IPS-20b (cell line): ENCODE data around the gene UGT1A1.
"Not testable (repeated sequence)": the region's sequence is repeated elsewhere in the genome, so short reads cannot be mapped to it uniquely, and the experiment has no call there.

Experiments
- H3K27ac ChIP-seq: one replicate; pipeline ENCODE4 v1.5.1; 2013; ENCODE audit warnings: low read length
- H3K27me3 ChIP-seq: 2 replicates; pipeline ENCODE4 v1.6.1; 2013; ENCODE audit warnings: mild to moderate bottlenecking, low read length, inconsistent platforms; ENCODE audit not compliant: insufficient read depth
- H3K36me3 ChIP-seq: 2 replicates; pipeline ENCODE4 v1.6.1; 2013; ENCODE audit warnings: low read depth, mild to moderate bottlenecking, inconsistent platforms, low read length, moderate library complexity; ENCODE audit not compliant: insufficient read depth
- H3K4me1 ChIP-seq: 2 replicates; pipeline ENCODE4 v1.6.1; 2013; ENCODE audit warnings: mild to moderate bottlenecking, control low read depth, inconsistent platforms, low read length, moderate library complexity; ENCODE audit not compliant: insufficient read depth
- H3K4me3 ChIP-seq: 2 replicates; pipeline ENCODE4 v1.5.1; 2013; ENCODE audit warnings: mild to moderate bottlenecking, low read length, inconsistent platforms
- H3K9ac ChIP-seq: 2 replicates; pipeline ENCODE4 v1.6.1; 2013; ENCODE audit warnings: low read depth, mild to moderate bottlenecking, inconsistent platforms, low read length, moderate library complexity
- H3K9me3 ChIP-seq: 2 replicates; pipeline ENCODE4 v1.6.1; 2013; ENCODE audit warnings: mild to moderate bottlenecking, low read depth, low read length, inconsistent platforms; ENCODE audit not compliant: insufficient read depth

UGT1A1 gene

DNA sequence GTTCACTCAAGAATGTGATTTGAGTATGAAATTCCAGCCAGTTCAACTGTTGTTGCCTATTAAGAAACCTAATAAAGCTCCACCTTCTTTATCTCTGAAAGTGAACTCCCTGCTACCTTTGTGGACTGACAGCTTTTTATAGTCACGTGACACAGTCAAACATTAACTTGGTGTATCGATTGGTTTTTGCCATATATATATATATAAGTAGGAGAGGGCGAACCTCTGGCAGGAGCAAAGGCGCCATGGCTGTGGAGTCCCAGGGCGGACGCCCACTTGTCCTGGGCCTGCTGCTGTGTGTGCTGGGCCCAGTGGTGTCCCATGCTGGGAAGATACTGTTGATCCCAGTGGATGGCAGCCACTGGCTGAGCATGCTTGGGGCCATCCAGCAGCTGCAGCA lies at the start of gene UGT1A1:
Gene UGT1A1 (plus strand): TSS at position 228 of the 400 bp plus-strand sequence. CDS start 18 bp downstream, at position 246.
- no peak within 1 kb of the TSS for H3K27ac ChIP-seq
- no peaks in the 10 kb centered on the region for H3K36me3 ChIP-seq
- no peaks in the 10 kb centered on the region for H3K4me1 ChIP-seq
- H3K27me3 ChIP-seq: no peaks in the 10 kb centered on the region
- H3K4me3 ChIP-seq: no peak within 1 kb of the TSS
- H3K9ac ChIP-seq: no peak within 1 kb of the TSS
- H3K9me3 ChIP-seq: no peaks in the 10 kb centered on the region

DNA sequence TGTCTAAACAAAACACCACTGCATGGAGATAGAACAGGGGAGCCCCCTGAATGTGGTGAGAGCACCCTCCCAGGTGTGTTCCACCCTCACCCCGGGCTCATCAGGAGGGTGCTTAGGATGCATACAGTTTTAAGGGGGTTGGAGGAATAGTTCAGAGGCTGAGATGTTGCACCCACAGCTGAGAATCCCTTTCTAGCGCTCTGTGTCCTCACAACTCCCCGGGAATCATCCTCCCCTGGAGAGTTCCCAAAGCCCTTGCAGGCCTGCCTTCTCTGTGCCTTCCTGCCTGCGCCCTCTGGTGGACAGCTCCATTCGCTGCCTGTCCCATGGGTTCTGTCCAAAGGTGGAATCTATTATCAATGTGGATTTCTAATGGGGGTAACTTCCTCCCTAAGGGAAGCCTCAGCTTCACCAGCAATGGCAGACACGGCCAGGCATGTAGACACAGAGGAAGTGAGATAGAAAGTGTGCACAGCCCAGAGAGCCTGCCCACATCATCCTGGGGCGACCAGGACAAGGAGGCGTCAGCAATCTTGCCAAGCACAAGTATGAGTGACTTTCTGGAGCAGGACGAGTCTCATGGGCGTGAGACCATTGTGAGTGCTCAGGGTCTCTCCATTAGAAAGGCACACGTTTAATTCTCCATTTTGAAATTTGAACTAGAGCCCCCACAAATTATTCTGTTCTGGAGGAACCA lies 48.6 kb upstream of the UGT1A1 start:
- Histone ChIP-seq H3K4me1 (no peaks in the 10 kb centered on the region), H3K9me3 (no peaks in the 10 kb centered on the region), H3K9ac (no peak overlapping the region), H3K4me3 (no peak overlapping the region), H3K27ac (no peak overlapping the region), H3K36me3 (no peaks in the 10 kb centered on the region), H3K27me3 (no peaks in the 10 kb centered on the region)

DNA sequence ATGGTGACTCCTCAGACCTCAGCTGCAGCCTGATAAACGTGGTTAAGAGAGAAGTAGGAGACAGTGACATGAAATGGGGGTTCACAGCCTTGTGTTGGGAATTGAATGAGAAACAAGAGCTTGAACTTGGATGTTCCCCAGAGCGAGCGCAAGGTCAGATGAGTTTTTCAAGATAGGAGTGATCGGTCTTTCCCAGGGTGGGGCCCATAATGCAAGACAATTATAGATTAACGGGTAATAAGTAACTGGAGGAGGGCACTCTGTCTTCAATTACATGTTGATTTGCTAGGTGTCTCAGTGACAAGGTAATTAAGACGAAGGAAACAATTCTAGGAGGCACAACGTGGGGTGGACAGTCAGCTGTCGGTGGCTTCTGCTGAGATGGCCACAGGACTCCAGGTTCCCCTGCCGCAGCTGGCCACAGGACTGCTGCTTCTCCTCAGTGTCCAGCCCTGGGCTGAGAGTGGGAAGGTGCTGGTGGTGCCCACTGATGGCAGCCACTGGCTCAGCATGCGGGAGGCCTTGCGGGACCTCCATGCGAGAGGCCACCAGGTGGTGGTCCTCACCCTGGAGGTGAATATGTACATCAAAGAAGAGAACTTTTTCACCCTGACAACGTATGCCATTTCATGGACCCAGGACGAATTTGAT lies 47.3 kb upstream of the UGT1A1 start, which contains the start of gene UGT1A5:
Gene UGT1A5 (plus strand): TSS at position 297 of the 651 bp plus-strand sequence. CDS start 85 bp downstream, at position 382.
- no peaks in the 10 kb centered on the region for H3K9me3 ChIP-seq
- H3K9ac ChIP-seq: no peak within 1 kb of the TSS
- no peak within 1 kb of the TSS for H3K4me3 ChIP-seq
- H3K27me3 ChIP-seq: no peaks in the 10 kb centered on the region
- H3K27ac ChIP-seq: no peak within 1 kb of the TSS
- H3K4me1 ChIP-seq: no peaks in the 10 kb centered on the region
- no peaks in the 10 kb centered on the region for H3K36me3 ChIP-seq

DNA sequence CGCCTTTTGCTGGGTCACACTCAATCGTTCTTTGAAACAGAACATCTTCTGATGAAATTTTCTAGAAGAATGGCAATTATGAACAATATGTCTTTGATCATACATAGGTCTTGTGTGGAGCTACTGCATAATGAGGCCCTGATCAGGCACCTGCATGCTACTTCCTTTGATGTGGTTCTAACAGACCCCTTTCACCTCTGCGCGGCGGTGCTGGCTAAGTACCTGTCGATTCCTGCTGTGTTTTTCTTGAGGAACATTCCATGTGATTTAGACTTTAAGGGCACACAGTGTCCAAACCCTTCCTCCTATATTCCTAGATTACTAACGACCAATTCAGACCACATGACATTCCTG lies 46.8 kb upstream of the UGT1A1 start:
- Histone ChIP-seq H3K4me3 (no peak overlapping the region), H3K27ac (no peak overlapping the region), H3K9ac (no peak overlapping the region), H3K27me3 (no peaks in the 10 kb centered on the region), H3K4me1 (no peaks in the 10 kb centered on the region), H3K36me3 (no peaks in the 10 kb centered on the region), H3K9me3 (no peaks in the 10 kb centered on the region)

DNA sequence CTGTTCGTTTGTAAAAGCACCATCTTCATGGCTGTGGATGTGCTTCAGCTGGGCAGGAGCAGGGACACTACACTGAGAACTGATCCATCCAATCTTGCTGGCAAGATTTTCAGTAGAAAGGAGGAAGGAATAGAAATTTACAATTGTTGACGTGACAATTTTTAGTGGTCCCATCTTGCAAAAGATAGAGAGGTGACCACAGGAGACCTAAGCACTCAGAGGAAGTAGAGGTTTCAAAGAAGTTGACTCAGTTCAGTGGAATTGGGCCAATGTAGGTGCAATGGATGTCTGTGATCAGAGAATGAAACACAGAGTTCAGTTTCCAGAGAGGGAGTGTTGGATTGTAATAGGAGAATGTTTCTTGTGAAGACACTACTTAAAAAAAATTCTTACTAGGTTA lies 45.9 kb upstream of the UGT1A1 start:
- Histone ChIP-seq H3K9me3 (no peaks in the 10 kb centered on the region), H3K4me3 (no peak overlapping the region), H3K4me1 (no peaks in the 10 kb centered on the region), H3K27me3 (no peaks in the 10 kb centered on the region), H3K27ac (no peak overlapping the region), H3K36me3 (no peaks in the 10 kb centered on the region), H3K9ac (no peak overlapping the region)

DNA sequence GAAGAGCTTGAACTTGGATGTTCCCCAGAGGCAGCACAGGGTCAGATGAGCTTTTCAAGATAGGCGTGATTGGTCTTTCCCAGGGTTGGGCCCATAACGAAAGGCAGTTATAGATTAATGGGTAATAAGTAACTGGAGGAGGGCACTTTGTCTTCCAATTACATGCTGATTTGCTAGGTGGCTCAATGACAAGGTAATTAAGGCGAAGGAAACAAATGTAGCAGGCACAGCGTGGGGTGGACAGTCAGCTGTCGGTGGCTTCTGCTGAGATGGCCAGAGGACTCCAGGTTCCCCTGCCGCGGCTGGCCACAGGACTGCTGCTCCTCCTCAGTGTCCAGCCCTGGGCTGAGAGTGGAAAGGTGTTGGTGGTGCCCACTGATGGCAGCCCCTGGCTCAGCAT lies 41.5 kb upstream of the UGT1A1 start, which contains the start of gene UGT1A4:
Gene UGT1A4 (plus strand): TSS at position 185 of the 400 bp plus-strand sequence. CDS start 85 bp downstream, at position 270.
- Histone ChIP-seq H3K4me1 (no peaks in the 10 kb centered on the region), H3K9ac (no peak within 1 kb of the TSS), H3K27ac (no peak within 1 kb of the TSS), H3K27me3 (no peaks in the 10 kb centered on the region), H3K9me3 (no peaks in the 10 kb centered on the region), H3K36me3 (no peaks in the 10 kb centered on the region), H3K4me3 (no peak within 1 kb of the TSS)

DNA sequence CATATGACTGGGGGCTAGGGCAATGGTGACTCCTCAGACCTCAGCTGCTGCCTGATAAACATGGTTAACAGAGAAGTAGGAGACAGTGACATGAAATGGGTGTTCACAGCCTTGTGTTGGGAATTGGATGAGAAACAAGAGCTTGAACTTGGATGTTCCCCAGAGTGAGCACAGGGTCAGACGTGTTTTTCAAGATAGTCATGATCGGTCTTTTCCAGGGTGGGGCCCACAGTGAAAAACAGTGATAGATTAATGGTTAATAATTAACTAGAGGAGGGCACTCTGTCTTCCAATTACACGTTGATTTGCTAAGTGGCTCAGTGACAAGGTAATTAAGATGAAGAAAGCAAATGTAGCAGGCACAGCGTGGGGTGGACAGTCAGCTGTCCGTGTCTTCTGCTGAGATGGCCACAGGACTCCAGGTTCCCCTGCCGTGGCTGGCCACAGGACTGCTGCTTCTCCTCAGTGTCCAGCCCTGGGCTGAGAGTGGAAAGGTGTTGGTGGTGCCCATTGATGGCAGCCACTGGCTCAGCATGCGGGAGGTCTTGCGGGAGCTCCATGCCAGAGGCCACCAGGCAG lies 31.3 kb upstream of the UGT1A1 start, which contains the start of gene UGT1A3:
Gene UGT1A3 (plus strand): TSS at position 320 of the 579 bp plus-strand sequence. CDS start 85 bp downstream, at position 405.
- H3K27me3 ChIP-seq: no peaks in the 10 kb centered on the region
- H3K27ac ChIP-seq: no peak within 1 kb of the TSS
- H3K4me3 ChIP-seq: no peak within 1 kb of the TSS
- no peak within 1 kb of the TSS for H3K9ac ChIP-seq
- no peaks in the 10 kb centered on the region for H3K36me3 ChIP-seq
- no peaks in the 10 kb centered on the region for H3K4me1 ChIP-seq
- peaks cover 15% of the 10 kb centered on the region for H3K9me3 ChIP-seq

DNA sequence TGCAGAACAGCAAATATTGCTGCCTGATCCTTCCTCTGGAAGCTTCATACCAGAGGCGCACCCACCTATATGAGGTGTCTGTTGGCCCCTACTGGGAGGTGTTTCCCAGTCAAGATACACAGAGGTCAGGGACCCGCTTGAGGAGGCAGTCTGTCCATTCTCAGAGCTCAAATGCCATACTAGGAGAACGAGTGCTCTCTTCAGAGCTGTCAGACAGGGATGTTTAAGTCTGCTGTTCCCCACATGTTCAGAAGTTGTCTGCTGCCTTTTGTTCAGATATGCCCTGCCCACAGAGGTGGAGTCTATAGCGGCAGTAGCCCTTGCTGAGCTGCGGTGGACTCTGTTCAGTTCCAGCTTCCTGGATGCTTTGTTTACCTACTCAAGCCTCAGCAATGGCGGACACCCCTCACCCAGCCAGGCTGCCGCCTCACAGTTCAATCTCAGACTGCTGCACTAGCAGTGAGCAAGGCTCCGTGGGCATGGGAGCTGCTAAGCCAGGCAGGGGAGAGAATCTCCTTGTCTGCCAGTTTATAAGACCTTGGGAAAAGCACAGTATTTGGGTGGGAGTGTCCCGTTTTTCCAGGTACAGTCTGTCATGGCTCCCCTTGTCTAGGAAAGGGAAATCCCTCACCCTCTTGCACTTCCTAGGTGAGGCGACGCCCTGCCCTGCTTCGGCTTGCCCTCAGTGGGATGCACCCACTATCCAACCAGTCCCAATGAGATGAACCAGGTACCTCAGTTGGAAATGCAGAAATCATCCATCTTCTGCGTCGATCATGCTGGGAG lies 23.0 kb upstream of the UGT1A1 start:
- H3K4me1 ChIP-seq, H3K36me3 ChIP-seq, H3K9ac ChIP-seq, H3K4me3 ChIP-seq, H3K27me3 ChIP-seq, H3K9me3 ChIP-seq, H3K27ac ChIP-seq: not testable (repeated sequence)

DNA sequence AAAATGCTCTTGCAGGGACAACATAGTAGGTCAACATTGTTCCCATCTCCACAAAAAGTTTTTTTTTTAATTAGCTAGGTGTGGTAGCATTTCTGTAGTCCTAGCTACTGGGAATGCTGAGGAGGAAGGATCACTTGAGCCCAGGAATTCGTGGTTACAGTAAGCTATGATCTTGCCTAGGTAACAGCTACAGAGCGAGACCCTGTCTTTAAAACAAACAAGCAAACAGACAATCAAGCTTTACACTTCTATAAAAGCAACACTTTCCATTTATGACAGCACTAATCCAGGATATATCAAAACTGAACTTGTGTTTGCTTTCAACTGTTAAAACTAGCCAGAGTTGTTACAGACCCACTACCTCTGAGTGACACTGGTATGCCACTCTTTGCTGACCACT lies 19.2 kb upstream of the UGT1A1 start:
- H3K27me3 ChIP-seq: no peaks in the 10 kb centered on the region
- H3K36me3 ChIP-seq: no peaks in the 10 kb centered on the region
- H3K4me1 ChIP-seq: no peaks in the 10 kb centered on the region
- no peak overlapping the region for H3K27ac ChIP-seq
- 0 out of 2 replicates have a peak, but pooled peaks cover 7% of the 10 kb centered on the region for H3K9me3 ChIP-seq
- no peak overlapping the region for H3K9ac ChIP-seq
- no peak overlapping the region for H3K4me3 ChIP-seq

DNA sequence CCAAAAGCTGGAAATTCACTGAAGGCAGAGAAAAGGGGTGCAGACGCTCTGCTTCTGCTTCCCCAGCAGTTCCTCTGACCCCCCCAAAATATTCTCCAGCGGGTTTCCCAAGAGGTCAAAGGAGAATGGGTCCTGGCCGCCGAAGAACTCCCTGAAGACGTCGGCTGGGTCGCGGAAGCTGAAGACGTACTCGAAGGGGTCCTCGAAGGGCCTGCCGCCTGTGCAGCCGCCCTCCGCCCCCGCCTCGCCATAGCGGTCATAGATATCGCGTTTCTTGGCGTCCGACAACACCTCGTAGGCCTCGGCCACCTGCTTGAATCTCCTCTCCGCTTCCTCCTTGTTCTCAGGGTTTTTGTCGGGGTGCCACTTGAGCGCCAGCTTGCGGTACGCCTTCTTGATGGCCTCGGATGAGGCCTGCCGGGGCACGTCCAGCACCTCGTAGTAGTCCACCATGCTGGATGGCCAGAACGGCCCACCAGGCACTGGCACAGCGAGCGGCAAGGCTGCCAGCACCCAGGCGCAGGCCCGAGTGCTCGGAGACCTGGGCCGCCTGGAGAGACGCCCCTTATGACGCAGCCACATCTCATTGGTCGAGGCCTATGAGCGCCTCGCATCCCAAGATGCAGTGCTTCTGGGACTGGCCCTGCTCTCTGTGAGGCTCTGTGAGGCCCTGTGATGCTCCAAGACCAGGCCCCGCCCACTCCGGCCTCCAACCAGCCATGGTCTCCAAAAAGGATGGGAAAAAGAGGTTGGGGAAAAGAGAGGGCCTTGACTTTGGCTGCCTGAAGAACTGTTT lies 16.4 kb upstream of the UGT1A1 start:
- Histone ChIP-seq H3K27ac (no peak overlapping the region), H3K9me3 (peaks cover 16% of the 10 kb centered on the region; the same call in 1 of the 2 replicates), H3K4me1 (no peaks in the 10 kb centered on the region), H3K36me3 (no peaks in the 10 kb centered on the region), H3K9ac (no peak overlapping the region), H3K4me3 (no peak overlapping the region), H3K27me3 (no peaks in the 10 kb centered on the region)
